Ascending aorta (tissue), 2 donors: ENCODE measurements around the gene SPAST. TPM values are rescaled to one million over a fixed set of nuclear protein-coding genes. Genes with fewer than 3 reads are reported as not detected.
A peak's percentile ranks its signal among the peaks of the same experiment; 100 is the strongest.

Experiments used
- DNase-seq, 2 donors: peaks; one replicate each; pipeline ENCODE4 v3.0.0-alpha.2; 2019; ENCODE audit warnings: low spot score in 2 of 2
- H3K27ac ChIP-seq, 2 donors: fragments of 200-600 bp; sonication (generic); one replicate each; pipeline ENCODE4 v1.5.1; 2016 to 2017; ENCODE audit warnings: mild to moderate bottlenecking in 1 of 2
- H3K27me3 ChIP-seq: fragments of 200-600 bp; sonication (generic); one replicate; pipeline ENCODE4 v1.5.1; 2017
- H3K36me3 ChIP-seq, 2 donors: fragments of 200-600 bp; sonication (generic); one replicate each; pipeline ENCODE4 v1.5.1; 2016
- H3K4me1 ChIP-seq, 2 donors: fragments of 200-600 bp; sonication (generic); one replicate each; pipeline ENCODE4 v1.5.1; 2016 to 2017; ENCODE audit warnings: mild to moderate bottlenecking in 1 of 2
- H3K4me3 ChIP-seq, 2 donors: fragments of 200-600 bp; sonication (generic); one replicate each; pipeline ENCODE4 v1.5.1; 2016 to 2017; ENCODE audit warnings: mild to moderate bottlenecking in 1 of 2
- H3K9me3 ChIP-seq, 2 donors: fragments of 200-600 bp; sonication (generic); one replicate each; pipeline ENCODE4 v1.5.1; 2016
- intact Hi-C: fragments of 100-400 bp; cut with DNase I; formaldehyde crosslinking; loops from one replicate; pipeline ENCODE4 v1.15.1; 2023
- total RNA-seq: library from RNA; depleted of rRNA; stranded (reverse); fragments of >200 nt; gene quantifications from one replicate; pipeline ENCODE4 v1.1.0, GENCODE V29; 2016
- TF ChIP-seq, protein P1 (sequence below), 3 experiments: fragments of 200-600 bp in 2 of 3; fragments of 450-650 bp in 1 of 3; sonication (generic) in 2 of 3; IDR thresholded peaks; one replicate each; pipeline ENCODE4 v1.5.1; 2016 to 2019; ENCODE audit warnings: antibody characterized with exemption in 3 of 3, mild to moderate bottlenecking in 1 of 3, moderate library complexity in 1 of 3

SPAST gene
- total RNA-seq, 1 donor from 2014 or later: 12.1 TPM

DNA sequence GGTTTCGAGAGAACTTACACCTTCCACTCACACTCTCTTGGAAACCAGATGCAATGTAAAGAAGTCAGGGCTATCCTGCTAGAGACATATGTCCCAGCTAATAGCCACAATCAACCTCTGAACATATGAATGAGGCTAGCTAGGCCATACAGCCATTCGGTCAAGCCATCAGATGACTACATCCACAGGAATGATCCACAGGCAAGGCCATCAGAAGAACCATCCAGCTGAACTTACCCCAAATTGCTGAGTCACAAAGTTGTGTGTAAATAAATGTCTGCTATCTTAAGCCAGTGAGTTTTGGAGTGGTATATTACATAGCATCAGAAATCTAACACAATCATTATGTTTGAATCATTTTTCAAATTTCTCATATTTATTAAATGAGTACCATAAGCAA is 5.2 kb upstream of the SPAST start:
- DNase-seq: no peak
- Histone ChIP-seq H3K27ac (no peak overlapping the region), H3K9me3 (no peaks in the 10 kb centered on the region), H3K27me3 (no peaks in the 10 kb centered on the region), H3K4me3 (no peak overlapping the region), H3K36me3 (no peaks in the 10 kb centered on the region), H3K4me1 (peaks cover 0 to 2% of the 10 kb centered on the region in 2 donors)
- intact Hi-C loops: no loop called here
- TF ChIP-seq, protein P1, sequence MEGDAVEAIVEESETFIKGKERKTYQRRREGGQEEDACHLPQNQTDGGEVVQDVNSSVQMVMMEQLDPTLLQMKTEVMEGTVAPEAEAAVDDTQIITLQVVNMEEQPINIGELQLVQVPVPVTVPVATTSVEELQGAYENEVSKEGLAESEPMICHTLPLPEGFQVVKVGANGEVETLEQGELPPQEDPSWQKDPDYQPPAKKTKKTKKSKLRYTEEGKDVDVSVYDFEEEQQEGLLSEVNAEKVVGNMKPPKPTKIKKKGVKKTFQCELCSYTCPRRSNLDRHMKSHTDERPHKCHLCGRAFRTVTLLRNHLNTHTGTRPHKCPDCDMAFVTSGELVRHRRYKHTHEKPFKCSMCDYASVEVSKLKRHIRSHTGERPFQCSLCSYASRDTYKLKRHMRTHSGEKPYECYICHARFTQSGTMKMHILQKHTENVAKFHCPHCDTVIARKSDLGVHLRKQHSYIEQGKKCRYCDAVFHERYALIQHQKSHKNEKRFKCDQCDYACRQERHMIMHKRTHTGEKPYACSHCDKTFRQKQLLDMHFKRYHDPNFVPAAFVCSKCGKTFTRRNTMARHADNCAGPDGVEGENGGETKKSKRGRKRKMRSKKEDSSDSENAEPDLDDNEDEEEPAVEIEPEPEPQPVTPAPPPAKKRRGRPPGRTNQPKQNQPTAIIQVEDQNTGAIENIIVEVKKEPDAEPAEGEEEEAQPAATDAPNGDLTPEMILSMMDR (IDR thresholded peaks at IDR 0.05): no peak

DNA sequence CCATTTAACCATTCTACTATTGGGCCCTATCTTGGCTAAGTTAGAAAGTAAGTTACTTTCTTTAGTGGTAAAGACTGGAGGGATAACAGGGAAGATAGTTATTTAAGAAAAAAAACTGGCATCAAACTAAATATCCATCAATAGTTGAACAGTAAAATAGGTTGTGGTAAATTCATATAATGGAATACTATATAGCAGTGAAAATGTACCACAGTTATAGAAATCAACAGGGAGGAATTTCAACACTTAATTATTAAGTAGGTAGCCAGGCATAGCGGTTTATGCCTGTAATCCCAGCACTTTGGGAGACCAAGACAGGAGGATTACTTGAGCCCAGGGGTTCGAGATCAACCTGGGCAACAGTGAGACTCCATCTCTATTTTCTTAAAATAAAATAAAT is 3.1 kb upstream of the SPAST start:
- Histone ChIP-seq H3K4me1 (peaks cover 0 to 5% of the 10 kb centered on the region in 2 donors), H3K27me3 (no peaks in the 10 kb centered on the region), H3K4me3 (no peak overlapping the region), H3K9me3 (no peaks in the 10 kb centered on the region), H3K27ac (no peak overlapping the region), H3K36me3 (no peaks in the 10 kb centered on the region)
- TF ChIP-seq, protein P1 (IDR thresholded peaks at IDR 0.05): no peak
- intact Hi-C loops: loop anchor here (5.0 kb wide), 1 partner anchor 297 kb away; the partner anchor contains the start of gene BIRC6
- no peak for DNase-seq

DNA sequence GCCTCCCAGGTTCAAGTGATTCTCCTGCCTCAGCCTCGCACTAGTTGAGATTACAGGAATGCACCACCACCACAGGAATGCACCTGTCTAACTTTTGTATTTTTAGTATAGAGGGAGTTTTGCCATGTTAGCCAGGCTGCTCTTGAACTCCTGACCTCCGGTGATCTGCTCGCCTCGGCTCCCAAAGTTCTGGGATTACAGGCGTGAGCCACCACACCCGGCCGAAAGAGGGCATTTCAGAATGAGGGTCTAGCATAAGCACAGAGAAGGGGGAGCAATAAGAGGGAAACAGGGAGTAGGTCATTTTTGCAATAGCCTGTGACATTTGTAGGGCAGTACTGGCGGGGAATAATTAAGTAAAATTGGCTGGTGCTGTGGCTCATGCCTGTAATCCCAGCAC is 1.9 kb upstream of the SPAST start:
- H3K4me3 ChIP-seq: no peak overlapping the region
- no peaks in the 10 kb centered on the region for H3K36me3 ChIP-seq
- DNase-seq: no peak
- H3K9me3 ChIP-seq: no peaks in the 10 kb centered on the region
- no peaks in the 10 kb centered on the region for H3K27me3 ChIP-seq
- peak overlapping the region; percentile 87 to 92 for H3K27ac ChIP-seq
- H3K4me1 ChIP-seq: peaks cover 0 to 5% of the 10 kb centered on the region in 2 donors
- intact Hi-C loops: loop anchor here (5.0 kb wide), 1 partner anchor 296 kb away; the partner anchor contains the start of gene BIRC6
- TF ChIP-seq, protein P1 (IDR thresholded peaks at IDR 0.05): no peak

DNA sequence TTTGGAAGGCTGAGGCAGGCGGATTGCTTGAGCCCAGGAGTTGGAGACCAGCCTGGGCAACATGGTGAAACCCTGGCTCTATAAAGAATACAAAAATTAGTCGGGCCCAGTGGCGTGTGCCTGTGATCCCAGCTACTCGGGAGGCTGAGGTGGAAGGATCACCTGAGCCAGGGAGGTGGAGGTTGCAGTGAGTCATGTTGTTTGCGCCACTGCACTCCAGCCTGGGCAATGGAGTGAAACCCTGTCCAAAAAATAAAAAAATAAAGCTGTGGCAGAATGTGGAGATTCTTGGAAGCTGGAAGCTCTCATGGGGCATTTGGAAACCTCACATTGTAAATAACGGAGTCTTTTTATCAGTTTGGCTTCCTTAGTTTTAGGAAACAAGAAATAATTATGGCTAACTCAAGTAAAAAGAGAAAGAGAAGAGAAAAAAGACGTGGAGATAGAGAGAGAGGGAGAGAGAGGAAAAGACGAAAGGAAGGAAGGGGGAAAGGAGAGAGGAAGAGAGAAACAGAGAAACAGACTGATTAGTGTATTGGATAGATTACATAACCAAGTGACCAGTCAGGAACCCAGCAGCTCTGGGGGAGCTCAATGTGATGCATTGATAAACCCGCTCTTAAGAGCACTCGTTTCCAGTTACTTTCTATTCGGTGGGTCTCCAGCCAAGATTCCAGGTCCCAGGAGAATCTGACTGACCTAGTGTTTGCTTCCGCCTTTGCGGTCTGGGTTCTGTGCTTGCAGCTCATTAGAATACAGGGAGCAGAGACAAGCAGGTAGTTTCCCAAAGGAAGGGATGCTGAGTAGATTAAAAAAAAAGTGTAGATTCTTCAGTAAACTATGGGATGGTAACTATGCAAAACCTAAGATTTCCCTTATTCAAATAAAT is 1.1 kb upstream of the SPAST start:
- intact Hi-C loops: loop anchor here (5.0 kb wide), 1 partner anchor 295 kb away; the partner anchor contains the start of gene BIRC6
- TF ChIP-seq, protein P1 (IDR thresholded peaks at IDR 0.05): no peak
- H3K36me3 ChIP-seq: no peaks in the 10 kb centered on the region
- no peaks in the 10 kb centered on the region for H3K9me3 ChIP-seq
- H3K27ac ChIP-seq: peak overlapping the region; percentile 87 to 92
- DNase-seq: peak in 1 of 2 donors; percentile 73
- peak overlapping the region; percentile 78 to 91 for H3K4me3 ChIP-seq
- H3K4me1 ChIP-seq: peaks cover 0 to 5% of the 10 kb centered on the region in 2 donors
- H3K27me3 ChIP-seq: no peaks in the 10 kb centered on the region

DNA sequence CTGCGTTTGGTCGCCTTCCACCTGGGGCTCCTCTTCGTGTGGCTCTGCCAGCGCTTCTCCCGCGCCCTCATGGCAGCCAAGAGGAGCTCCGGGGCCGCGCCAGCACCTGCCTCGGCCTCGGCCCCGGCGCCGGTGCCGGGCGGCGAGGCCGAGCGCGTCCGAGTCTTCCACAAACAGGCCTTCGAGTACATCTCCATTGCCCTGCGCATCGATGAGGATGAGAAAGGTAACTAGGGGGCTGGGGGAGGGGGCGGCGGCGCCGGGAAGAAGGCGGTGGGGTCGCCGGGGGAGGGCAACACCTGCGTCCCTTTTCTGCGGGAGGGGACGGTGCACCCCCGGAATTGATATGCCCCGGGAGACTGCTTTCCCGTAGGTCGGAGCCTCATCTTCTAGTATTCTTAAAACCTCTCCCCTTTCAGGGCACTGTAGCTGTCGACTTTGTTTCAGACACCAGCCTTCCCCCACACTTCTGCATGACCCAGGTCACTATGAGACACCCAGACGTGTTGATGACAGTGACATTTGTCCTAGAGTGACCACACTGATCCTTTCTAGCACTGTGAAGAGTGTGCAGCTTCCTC is 755 bp downstream of the SPAST start:
- Histone ChIP-seq H3K4me3 (peak overlapping the region; percentile 78 to 91), H3K27ac (peak overlapping the region; percentile 87 to 92), H3K4me1 (peaks cover 0 to 5% of the 10 kb centered on the region in 2 donors), H3K36me3 (no peaks in the 10 kb centered on the region), H3K9me3 (no peaks in the 10 kb centered on the region), H3K27me3 (no peaks in the 10 kb centered on the region)
- TF ChIP-seq, protein P1 (IDR thresholded peaks at IDR 0.05): no peak
- intact Hi-C loops: loop anchor here (5.0 kb wide), 1 partner anchor 293 kb away; the partner anchor contains the start of gene BIRC6
- DNase-seq: no peak
